Hepatocyte (in vitro differentiated cells): ENCODE measurements around the gene ARHGAP30. TPM values are rescaled to one million over a fixed set of nuclear protein-coding genes. Genes with fewer than 3 reads are reported as not detected.

Source experiments
- DNase-seq: peaks from one replicate; pipeline ENCODE4 v3.0.0-alpha.2; 2016; ENCODE audit warnings: low spot score
- H2AFZ ChIP-seq: fragments of 200-600 bp; sonication (generic); 2 replicates; pipeline ENCODE4 v1.6.0; 2016; ENCODE audit warnings: antibody characterized with exemption, mild to moderate bottlenecking
- H3K27ac ChIP-seq: fragments of 200-600 bp; sonication (generic); 2 replicates; pipeline ENCODE4 v1.5.1; 2016; ENCODE audit warnings: mild to moderate bottlenecking
- H3K27me3 ChIP-seq: fragments of 200-600 bp; sonication (generic); 2 replicates; pipeline ENCODE4 v1.6.1; 2016
- H3K36me3 ChIP-seq: fragments of 200-600 bp; sonication (generic); replicated peaks from 2 replicates; pipeline ENCODE4 v1.5.1; 2016; ENCODE audit warnings: low read depth; ENCODE audit not compliant: insufficient read depth
- H3K4me1 ChIP-seq: fragments of 200-600 bp; sonication (generic); 2 replicates; pipeline ENCODE4 v1.5.1; 2016; ENCODE audit warnings: mild to moderate bottlenecking, moderate library complexity; ENCODE audit not compliant: insufficient read depth
- H3K4me2 ChIP-seq: fragments of 200-600 bp; sonication (generic); 2 replicates; pipeline ENCODE4 v1.6.0; 2016
- H3K4me3 ChIP-seq: fragments of 200-600 bp; sonication (generic); 2 replicates; pipeline ENCODE4 v1.5.1; 2016; ENCODE audit warnings: mild to moderate bottlenecking
- H3K79me2 ChIP-seq: fragments of 200-600 bp; sonication (generic); 2 replicates; pipeline ENCODE4 v1.6.0; 2017; ENCODE audit warnings: mild to moderate bottlenecking
- H3K9me2 ChIP-seq: fragments of 200-600 bp; sonication (generic); replicated peaks from 2 replicates; pipeline ENCODE4 v1.6.0; 2017; ENCODE audit warnings: mild to moderate bottlenecking; ENCODE audit not compliant: insufficient read depth
- H3K9me3 ChIP-seq: fragments of 200-600 bp; sonication (generic); 2 replicates; pipeline ENCODE4 v1.5.1; 2016; ENCODE audit warnings: low read depth, mild to moderate bottlenecking
- H4K20me1 ChIP-seq: fragments of 200-600 bp; sonication (generic); 2 replicates; pipeline ENCODE4 v1.6.0; 2016; ENCODE audit warnings: mild to moderate bottlenecking; ENCODE audit not compliant: insufficient read depth, poor library complexity, severe bottlenecking
- EZH2 ChIP-seq: fragments of 200-600 bp; sonication (generic); IDR thresholded peaks from 2 replicates; pipeline ENCODE4 v1.6.1; 2016; ENCODE audit warnings: antibody characterized with exemption, mild to moderate bottlenecking, borderline replicate concordance
- EZH2phosphoT487 ChIP-seq: fragments of 200-600 bp; sonication (generic); IDR thresholded peaks from one replicate; pipeline ENCODE4 v1.6.1; 2018; ENCODE audit warnings: antibody characterized with exemption, mild to moderate bottlenecking, low read depth, moderate library complexity; ENCODE audit not compliant: unreplicated experiment, severe bottlenecking
- WGBS: methylation state at CpG from one replicate; pipeline ENCODE4 v1.1.6; 2016; ENCODE audit warnings: low lambda C conversion rate; ENCODE audit errors: missing lambda C conversion rate; 5-methylcytosine and 5-hydroxymethylcytosine counted together
- polyA plus RNA-seq: library from polyadenylated mRNA; unstranded; fragments of >200 nt; fragmentation: Nextera tagmentation; extraction: Ambion mirVana; gene quantifications from 2 replicates; pipeline ENCODE4 v1.2.1, GENCODE V29; 2016
- total RNA-seq: library from RNA; depleted of rRNA; stranded (reverse); fragments of >200 nt; gene quantifications from 2 replicates; pipeline ENCODE4 v1.2.3, GENCODE V29; 2014
- TF ChIP-seq, protein P1 (sequence below): fragments of 200-600 bp; sonication (generic); IDR thresholded peaks from 2 replicates; pipeline ENCODE4 v1.5.1; 2016; ENCODE audit warnings: antibody characterized with exemption, mild to moderate bottlenecking; ENCODE audit not compliant: poor library complexity

The ARHGAP30 gene
- total and polyA plus RNA-seq, 2 experiments from 2014 or later, result 0.80 to 1.7 TPM

DNA sequence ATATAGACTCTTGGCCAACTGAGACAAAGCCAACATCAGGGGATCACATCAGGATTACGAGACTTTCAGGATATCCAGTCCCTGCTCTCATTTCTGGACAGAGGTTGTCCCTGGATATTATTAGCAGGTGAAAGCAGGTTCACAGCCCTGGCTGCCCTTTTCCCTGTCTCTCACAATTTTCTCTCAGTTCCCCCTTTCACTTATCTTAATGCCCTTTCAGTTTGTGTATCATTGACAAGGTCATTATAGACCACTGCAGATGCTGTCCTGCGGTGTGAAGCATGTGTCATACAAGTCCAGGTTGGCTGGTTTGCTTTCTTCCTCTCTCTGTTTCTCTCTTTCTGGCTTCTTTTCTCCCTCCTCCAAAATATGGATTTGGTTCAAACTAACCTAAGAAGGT lies 26.3 kb upstream of the ARHGAP30 start:
- DNase-seq, result no peak
- WGBS, result 93% methylated on average over 2 of the region's 2 CpGs
- Histone ChIP-seq H3K36me3 (no peaks in the 10 kb centered on the region), H3K4me3 (no peak overlapping the region), H3K27me3 (no peaks in the 10 kb centered on the region), H3K4me2 (no peak overlapping the region), H3K4me1 (peaks cover 8% of the 10 kb centered on the region), H3K9me3 (no peaks in the 10 kb centered on the region), H4K20me1 (no peaks in the 10 kb centered on the region), H3K9me2 (no peaks in the 10 kb centered on the region), H3K27ac (no peak overlapping the region), H2AFZ (no peak overlapping the region), H3K79me2 (no peaks in the 10 kb centered on the region)
- no peak for TF ChIP-seq EZH2
- TF ChIP-seq, protein P1, sequence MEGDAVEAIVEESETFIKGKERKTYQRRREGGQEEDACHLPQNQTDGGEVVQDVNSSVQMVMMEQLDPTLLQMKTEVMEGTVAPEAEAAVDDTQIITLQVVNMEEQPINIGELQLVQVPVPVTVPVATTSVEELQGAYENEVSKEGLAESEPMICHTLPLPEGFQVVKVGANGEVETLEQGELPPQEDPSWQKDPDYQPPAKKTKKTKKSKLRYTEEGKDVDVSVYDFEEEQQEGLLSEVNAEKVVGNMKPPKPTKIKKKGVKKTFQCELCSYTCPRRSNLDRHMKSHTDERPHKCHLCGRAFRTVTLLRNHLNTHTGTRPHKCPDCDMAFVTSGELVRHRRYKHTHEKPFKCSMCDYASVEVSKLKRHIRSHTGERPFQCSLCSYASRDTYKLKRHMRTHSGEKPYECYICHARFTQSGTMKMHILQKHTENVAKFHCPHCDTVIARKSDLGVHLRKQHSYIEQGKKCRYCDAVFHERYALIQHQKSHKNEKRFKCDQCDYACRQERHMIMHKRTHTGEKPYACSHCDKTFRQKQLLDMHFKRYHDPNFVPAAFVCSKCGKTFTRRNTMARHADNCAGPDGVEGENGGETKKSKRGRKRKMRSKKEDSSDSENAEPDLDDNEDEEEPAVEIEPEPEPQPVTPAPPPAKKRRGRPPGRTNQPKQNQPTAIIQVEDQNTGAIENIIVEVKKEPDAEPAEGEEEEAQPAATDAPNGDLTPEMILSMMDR, result no peak
- TF ChIP-seq EZH2phosphoT487, result no peak

DNA sequence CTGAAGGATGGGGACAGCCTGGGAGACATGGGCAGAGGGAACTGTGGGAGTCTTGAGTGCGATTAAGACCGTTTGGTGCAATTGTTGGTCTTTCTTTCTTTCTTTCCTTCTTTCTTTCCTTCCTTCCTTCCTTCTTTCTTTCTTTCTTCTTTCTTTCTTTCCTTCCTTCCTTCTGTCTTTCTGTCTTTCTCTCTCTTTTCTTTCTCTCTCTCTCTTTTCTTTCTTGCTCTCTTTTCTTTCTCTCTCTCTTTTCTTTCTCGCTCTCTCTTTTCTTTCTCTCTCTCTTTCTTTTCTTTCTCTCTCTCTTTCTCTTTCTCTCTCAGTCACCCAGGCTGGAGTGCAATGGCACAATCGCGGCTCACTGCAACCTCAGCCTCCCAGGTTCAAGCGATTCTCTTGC lies 25.5 kb upstream of the ARHGAP30 start:
- H3K27me3 ChIP-seq, result no peaks in the 10 kb centered on the region
- no peak for DNase-seq
- 94% methylated on average over 6 of the region's 6 CpGs for WGBS
- no peaks in the 10 kb centered on the region for H3K9me3 ChIP-seq
- H4K20me1 ChIP-seq, result no peaks in the 10 kb centered on the region
- H3K4me2 ChIP-seq, result no peak overlapping the region
- H3K27ac ChIP-seq, result no peak overlapping the region
- H3K4me1 ChIP-seq, result peaks cover 8% of the 10 kb centered on the region
- no peaks in the 10 kb centered on the region for H3K9me2 ChIP-seq
- TF ChIP-seq EZH2 (no peak), EZH2phosphoT487 (no peak)
- TF ChIP-seq, protein P1, result no peak
- H3K36me3 ChIP-seq, result no peaks in the 10 kb centered on the region
- H3K4me3 ChIP-seq, result no peak overlapping the region
- H3K79me2 ChIP-seq, result no peaks in the 10 kb centered on the region
- H2AFZ ChIP-seq, result no peak overlapping the region

GRCh38 chr1:161094481-161094880 lies 24.8 kb upstream of the ARHGAP30 start:
- Histone ChIP-seq H3K79me2 (no peaks in the 10 kb centered on the region), H3K4me3 (no peak overlapping the region), H3K27me3 (no peaks in the 10 kb centered on the region), H3K9me2 (no peaks in the 10 kb centered on the region), H2AFZ (no peak overlapping the region), H3K27ac (no peak overlapping the region), H3K9me3 (no peaks in the 10 kb centered on the region), H3K4me1 (peaks cover 8% of the 10 kb centered on the region), H3K4me2 (no peak overlapping the region), H4K20me1 (no peaks in the 10 kb centered on the region), H3K36me3 (no peaks in the 10 kb centered on the region)
- 98% methylated on average over 14 of the region's 14 CpGs for WGBS
- no peak for DNase-seq
- TF ChIP-seq, protein P1, result no peak
- no peak for TF ChIP-seq EZH2

DNA sequence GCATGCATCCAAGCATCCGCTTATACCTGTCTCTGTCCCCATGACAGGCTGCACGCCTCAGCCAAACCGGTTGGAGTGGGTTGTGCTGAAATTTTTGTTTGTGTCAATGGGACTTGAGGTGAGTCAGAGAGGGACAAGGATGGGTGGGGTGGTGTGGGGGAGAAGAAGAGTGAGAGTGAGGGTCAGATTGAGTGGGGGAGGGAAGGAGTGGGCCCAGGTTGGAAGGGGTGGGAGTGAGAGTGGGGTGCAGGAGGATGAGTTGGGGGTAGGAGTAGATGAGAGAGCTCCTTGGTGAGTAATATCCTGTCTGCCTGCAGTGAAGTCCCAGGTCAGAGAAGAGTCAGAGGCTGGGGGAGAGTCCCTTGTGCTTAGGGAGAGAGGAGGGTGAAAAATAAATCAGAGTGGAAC lies 22.9 kb upstream of the ARHGAP30 start:
- DNase-seq, result no peak
- Histone ChIP-seq H3K9me3 (no peaks in the 10 kb centered on the region), H3K4me2 (no peak overlapping the region), H3K4me1 (peaks cover 8% of the 10 kb centered on the region), H2AFZ (no peak overlapping the region), H4K20me1 (no peaks in the 10 kb centered on the region), H3K27ac (no peak overlapping the region), H3K79me2 (peaks cover 8% of the 10 kb centered on the region), H3K9me2 (no peaks in the 10 kb centered on the region), H3K36me3 (no peaks in the 10 kb centered on the region), H3K27me3 (no peaks in the 10 kb centered on the region), H3K4me3 (no peak overlapping the region)
- 78% methylated on average over 3 of the region's 3 CpGs for WGBS
- no peak for TF ChIP-seq EZH2phosphoT487
